ENCODE measurements around the gene ARHGEF6.
A peak's percentile ranks its signal among the peaks of the same experiment; 100 is the strongest.
"Not testable (repeated sequence)": the region's sequence is repeated elsewhere in the genome, so short reads cannot be mapped to it uniquely, and the experiment has no call there.

The ARHGEF6 gene

GRCh38 chrX:136781180-136781797 lies 557 bp upstream of the ARHGEF6 start:
- DNase-seq = no peak

DNA sequence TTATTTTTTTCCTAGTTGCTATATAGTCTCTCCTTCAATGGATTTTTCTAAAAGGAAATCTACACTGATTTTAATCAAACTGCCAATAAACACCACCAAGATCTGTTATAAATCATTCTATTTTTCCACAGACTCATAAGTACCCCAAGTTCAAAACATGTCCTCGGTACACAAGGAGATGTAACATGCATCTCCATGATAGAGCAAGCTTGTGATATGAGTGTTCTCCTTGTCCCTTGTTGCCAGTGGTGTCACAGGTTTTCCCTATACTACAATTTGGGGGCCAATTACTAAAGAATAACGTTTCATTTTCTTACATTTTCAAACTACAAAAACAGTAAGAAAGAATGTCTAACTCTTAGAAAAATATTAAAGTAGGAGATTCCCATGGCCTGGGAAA lies 491 bp downstream of the ARHGEF6 start:
- no peak for DNase-seq

GRCh38 chrX:136779346-136779781 lies 1.4 kb downstream of the ARHGEF6 start:
- no peak for DNase-seq

DNA sequence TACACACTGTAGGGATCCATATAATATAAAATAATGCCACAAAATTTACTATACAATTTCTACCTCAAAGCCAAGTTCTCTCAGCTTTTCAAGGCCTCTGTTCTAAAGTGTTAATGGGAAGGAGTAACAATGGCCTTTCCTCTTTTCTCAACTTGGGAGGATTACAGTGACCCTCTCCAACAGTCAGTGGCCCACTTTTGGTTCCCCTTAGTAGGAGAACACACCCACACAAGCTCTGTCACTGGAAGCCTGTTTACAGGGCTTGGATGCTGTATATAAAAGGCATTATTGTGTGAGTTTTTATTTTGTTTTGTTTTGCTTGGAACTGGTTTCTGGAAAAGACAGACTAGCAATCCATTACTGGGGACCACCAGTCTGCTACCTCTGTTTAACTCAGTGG lies 1.8 kb downstream of the ARHGEF6 start:
- DNase-seq = no peak

DNA sequence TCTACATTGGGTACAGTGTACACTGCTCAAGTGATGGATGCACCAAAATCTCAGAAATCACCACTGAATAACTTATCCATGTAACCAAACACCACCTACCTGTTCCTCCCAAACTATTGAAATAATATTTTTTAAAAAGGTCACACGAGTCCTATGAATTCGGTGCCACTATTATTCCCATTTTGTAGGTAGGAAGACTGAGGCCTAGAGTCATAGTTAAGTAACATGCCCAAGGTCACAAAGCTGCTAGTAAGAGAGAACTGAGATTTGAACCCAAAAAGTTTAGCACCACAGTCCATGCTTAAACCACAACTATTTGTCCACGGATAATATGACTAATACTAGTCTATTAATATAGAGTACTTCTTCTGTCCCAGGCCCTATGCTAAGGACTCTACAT lies 2.7 kb downstream of the ARHGEF6 start:
- no peak for DNase-seq

DNA sequence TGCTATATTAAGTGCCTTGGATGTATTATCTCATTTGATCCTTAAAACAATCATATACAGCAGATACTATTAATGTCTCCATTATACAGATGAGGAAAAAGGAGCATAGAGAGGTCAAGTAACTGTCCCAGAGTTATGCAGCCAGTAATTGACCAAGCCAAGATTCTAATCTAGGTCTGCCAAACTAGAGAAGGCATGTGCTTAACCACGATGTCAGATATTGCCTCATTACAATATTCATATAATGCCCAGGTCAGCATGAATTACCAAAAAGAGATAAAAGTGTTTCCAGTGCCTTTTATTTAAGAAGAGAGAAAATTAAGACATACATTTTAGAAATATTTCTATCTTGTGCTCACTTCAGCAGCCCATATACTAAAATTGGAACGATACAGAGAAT lies 7.1 kb downstream of the ARHGEF6 start:
- DNase-seq = no peak

GRCh38 chrX:136771869-136772268 lies 8.9 kb downstream of the ARHGEF6 start:
- not testable (repeated sequence) for DNase-seq

DNA sequence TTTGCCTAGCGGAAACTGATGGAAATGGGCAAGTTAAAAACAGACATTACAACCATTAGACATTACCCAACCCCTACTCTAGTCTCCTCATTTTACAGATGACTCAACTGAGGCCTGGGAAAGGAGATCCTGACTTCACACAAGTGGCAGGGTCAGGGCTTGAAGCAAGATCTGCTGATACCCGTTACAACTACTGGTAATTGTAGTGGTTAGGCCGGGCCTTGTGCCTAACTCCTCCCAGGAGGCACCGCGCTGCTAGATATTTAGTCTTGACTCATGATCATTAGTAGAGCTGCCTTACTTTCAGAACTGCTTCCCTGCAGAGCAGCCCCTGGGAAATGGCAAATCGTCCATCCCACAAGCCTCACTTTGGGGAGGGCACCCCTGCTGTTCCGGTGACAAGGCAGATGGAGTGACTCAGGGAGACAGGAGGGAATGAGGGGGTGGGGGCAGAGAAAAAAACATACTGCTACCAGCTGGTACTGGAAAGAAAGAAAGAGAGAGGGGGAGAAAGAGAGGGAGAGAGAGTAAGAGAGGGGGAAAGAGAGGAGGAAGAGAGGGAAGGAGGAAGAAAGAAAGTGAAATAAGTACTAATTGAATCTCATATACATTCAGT lies 12.2 kb downstream of the ARHGEF6 start:
- DNase-seq = no peak

GRCh38 chrX:136767104-136767941 lies 13.4 kb downstream of the ARHGEF6 start:
- peak; percentile 76 for DNase-seq

- no peak for DNase-seq
These were observed 14.0 kb downstream of the ARHGEF6 start for GRCh38 chrX:136766785-136767103.

DNA sequence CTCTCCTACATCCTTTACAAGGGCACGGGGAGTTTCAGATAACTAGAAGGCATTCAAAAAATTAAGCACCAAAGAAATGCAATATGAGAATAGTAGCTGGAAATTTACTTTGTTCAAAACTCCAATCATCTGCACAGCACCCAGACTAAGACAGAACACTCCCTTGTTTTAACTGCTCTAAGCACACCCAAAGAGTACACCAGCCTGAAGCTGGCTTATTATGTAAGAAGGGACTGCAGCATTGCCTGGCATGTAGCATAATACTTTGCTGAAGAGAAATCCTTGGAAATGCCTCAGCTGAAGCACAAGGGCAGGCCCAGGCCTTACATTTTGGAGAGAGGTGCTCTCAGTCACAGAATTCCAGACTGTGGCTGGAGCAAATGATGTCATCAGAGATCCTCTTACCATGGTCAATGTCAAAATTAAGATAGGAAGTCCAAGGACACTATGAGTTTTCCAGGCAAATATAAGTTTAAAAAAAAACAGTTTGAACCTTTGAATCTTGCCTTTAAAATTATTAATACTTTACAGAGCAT lies 14.8 kb downstream of the ARHGEF6 start:
- no peak for DNase-seq

- DNase-seq = no peak
These were observed 16.5 kb downstream of the ARHGEF6 start for GRCh38 chrX:136764206-136764605.

DNA sequence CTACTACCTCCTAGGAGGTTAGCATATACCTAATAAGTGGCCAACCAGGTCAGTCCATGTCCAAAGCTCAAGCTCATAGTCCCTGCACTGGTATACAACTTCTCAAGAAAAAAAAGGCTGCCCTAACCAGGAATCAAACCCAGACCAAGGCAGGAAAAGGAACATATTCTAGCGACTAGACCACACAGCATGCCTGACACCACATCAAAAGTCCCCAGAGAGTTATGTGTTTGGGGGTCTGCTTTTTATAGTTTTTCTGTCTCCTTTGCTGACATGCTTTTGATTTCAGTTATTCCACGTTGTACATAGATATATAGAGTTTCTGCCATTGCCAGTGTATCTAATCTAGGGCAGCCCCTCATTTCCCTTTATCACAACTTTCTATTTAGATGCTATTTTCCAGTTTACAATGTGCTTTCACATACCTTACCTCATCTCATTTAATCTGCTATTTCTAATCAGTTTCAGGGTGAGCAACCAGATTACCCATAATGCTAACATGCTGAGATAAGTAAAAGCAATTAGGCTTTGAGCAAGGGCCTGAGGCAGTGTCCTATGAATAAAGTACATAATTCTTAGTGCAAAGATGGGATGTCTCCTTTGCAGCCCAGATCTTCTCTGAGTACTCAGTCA lies 17.8 kb downstream of the ARHGEF6 start:
- DNase-seq = no peak

- DNase-seq = no peak
These were observed 19.3 kb downstream of the ARHGEF6 start for GRCh38 chrX:136761421-136761820.

- no peak for DNase-seq
These were observed 20.8 kb downstream of the ARHGEF6 start for GRCh38 chrX:136759968-136760367.

- DNase-seq = no peak
These were observed 25.3 kb downstream of the ARHGEF6 start for GRCh38 chrX:136755411-136755810.

GRCh38 chrX:136754651-136755050 lies 26.1 kb downstream of the ARHGEF6 start:
- DNase-seq = no peak

DNA sequence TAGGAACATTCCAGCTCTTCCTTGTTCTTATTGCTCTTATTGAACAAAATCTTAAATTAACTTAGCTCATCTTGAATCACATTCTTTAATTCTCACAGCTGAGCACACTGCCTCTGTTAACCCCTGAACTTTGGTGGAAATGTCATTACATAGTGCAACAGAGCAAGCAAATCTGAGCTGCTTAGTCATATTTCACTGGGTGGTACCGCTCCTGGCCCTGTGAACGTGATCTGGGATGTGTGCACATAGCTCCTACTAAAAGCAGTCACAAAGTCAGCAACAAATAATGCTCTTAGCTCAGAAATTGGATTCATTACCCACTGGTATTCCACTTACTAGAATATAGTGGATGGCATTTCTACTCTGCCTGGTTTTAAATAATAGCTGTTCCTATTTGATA lies 27.9 kb downstream of the ARHGEF6 start:
- no peak for DNase-seq

DNA sequence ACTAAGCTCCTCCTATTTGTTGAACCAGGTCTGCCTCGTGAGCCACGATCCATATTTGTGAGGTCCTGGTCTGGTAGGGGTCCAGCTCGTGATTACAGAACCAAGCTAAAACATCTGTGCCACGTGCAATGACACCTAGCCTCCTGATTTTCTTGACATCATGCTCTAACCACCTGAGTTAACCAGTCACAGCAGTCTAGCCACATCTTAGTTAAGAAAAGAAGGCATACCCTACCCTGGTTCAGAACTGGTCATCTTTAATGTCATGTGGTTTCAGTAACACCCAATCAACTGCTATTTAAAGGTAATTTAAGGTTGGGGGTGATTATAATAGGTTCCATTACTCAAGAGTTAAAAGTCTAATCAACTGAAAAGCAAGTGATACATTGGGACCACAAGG lies 28.4 kb downstream of the ARHGEF6 start:
- DNase-seq = no peak

DNA sequence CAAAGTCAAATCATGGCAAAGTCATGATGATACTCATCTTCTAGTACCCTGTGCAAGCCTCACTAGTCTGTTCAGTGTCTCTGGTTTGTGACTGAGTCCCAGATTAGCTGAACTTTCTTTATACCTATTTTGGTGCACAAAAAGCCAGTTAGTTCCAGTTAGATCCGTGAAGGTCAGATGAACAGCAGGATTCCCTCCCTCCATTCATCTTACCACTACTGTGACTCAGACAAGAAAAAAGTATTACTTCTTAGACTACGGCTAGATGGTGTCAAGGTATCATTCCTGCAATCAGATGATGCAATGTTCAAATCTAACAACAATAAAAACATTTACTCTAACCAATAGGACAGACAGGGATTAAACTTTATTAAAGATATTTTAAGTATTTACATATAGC lies 30.4 kb downstream of the ARHGEF6 start:
- no peak for DNase-seq

GRCh38 chrX:136747003-136747986 lies 33.4 kb downstream of the ARHGEF6 start:
- no peak for DNase-seq

Data from right kidney (tissue), 1 donor.